ENCODE measurements around the gene ENPP7. TPM values are rescaled to one million over a fixed set of nuclear protein-coding genes. Genes with fewer than 3 reads are reported as not detected.
"Not testable (repeated sequence)": the region's sequence is repeated elsewhere in the genome, so short reads cannot be mapped to it uniquely, and the experiment has no call there.

ENPP7 gene
- total RNA-seq, 4 donors from 2014 or later = not detected

DNA sequence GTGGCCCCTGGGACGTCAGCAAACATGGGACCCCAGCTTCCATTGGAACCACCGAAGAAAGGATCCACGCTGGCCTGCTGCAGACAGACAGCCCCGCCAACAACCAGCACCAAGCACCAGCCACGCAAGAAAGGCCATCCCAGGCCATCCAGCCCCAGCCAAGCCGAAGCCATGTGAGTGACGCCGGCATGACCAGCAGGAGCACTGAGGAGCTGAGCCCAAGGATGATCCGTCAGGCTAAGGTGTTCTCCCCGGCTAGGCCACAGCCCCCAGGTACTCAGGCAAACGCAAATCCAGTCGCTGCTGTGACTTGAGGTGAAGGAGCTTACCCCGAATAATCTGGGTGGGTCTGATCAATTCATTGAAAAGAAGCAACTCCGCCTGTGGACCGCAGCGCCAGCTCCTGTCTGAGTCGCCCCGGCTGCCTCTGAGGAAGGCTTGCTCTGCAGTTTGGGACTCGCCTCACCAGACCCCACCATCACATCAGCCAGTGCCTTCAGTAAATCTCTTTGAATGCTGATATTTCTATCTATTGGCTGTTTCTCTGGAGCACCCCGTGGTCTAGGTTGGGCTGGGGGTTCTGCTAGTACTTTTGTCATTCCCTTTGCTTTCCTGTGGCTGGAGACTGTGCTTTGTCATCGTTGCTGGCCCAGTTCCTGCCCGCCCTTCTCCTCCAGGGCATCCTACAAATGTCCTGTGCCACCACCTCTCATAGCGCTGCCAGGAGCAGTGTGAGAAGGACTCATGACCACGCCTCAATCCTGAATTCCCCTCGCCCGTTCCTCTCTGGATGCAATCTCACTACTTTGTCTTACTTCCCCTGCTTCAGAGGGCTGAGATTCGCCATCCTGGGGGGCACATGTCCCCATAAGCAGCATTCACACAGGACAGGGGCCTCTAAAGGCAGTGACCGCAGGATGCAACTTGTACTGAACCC, 39.1 kb downstream of the ENPP7 start:
- no peak for DNase-seq
- Histone ChIP-seq H3K36me3 (no peaks in the 10 kb centered on the region), H3K4me1 (no peaks in the 10 kb centered on the region), H3K9me3 (no peaks in the 10 kb centered on the region), H3K27me3 (no peaks in the 10 kb centered on the region), H3K4me3 (replicated peaks in 1 of 3) (no peak overlapping the region), H3K27ac (no peak overlapping the region)
- intact Hi-C loops (cut with DNase I) = no loop called here
- TF ChIP-seq POLR2A (IDR thresholded peaks at IDR 0.05) = no peak
- TF ChIP-seq, protein P1, sequence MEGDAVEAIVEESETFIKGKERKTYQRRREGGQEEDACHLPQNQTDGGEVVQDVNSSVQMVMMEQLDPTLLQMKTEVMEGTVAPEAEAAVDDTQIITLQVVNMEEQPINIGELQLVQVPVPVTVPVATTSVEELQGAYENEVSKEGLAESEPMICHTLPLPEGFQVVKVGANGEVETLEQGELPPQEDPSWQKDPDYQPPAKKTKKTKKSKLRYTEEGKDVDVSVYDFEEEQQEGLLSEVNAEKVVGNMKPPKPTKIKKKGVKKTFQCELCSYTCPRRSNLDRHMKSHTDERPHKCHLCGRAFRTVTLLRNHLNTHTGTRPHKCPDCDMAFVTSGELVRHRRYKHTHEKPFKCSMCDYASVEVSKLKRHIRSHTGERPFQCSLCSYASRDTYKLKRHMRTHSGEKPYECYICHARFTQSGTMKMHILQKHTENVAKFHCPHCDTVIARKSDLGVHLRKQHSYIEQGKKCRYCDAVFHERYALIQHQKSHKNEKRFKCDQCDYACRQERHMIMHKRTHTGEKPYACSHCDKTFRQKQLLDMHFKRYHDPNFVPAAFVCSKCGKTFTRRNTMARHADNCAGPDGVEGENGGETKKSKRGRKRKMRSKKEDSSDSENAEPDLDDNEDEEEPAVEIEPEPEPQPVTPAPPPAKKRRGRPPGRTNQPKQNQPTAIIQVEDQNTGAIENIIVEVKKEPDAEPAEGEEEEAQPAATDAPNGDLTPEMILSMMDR (IDR thresholded peaks at IDR 0.05) = no peak
- 91 to 92% methylated on average over 17 to 21 of the region's 28 CpGs for WGBS, 2 donors

DNA sequence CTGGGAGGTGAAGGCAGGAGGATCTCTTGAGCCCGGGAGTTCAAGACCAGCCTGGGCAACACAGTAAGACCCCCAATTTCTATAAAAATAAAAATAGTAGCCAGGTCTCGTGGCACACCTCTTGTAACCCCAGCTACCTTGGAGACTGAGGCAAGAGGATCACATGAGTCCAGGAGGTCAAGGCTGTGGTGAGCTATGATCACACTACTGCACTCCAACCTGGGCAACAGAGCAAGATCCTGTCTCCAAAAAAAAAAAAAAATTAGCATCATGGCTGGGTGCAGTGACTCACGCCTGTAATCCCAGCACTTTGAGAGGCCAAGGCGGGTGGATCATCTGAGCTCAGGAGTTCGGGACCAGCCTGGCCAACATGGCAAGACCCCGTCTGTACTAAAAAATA, 40.5 kb downstream of the ENPP7 start:
- DNase-seq = no peak
- intact Hi-C loops (cut with DNase I) = no loop called here
- Histone ChIP-seq H3K4me3 (replicated peaks in 1 of 3) (no peak overlapping the region), H3K4me1 (no peaks in the 10 kb centered on the region), H3K36me3 (no peaks in the 10 kb centered on the region), H3K27ac (no peak overlapping the region), H3K9me3 (no peaks in the 10 kb centered on the region), H3K27me3 (no peaks in the 10 kb centered on the region)
- TF ChIP-seq, protein P1 (IDR thresholded peaks at IDR 0.05) = no peak
- no peak for TF ChIP-seq POLR2A (IDR thresholded peaks at IDR 0.05)
- WGBS, 2 donors = 91 to 96% methylated on average over 6 of the region's 6 CpGs

DNA sequence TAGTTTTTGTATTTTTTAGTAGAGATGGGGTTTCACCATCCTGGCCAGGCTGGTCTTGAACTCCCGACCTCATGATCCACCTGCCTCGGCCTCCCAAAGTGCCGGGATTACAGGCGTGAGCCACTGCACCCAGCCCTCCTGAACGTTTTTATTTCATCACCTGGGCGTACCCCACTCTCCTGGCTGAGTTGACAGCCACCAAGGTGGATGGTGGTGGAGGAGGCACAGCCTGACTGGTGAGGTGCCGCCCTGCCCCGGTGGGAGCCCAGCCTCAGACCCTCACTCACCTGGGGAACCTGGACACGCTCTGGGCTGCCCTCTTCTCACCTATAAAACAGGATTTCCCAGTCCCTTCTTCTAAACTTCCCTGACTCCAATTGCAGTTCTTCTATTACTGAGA, 42.0 kb downstream of the ENPP7 start:
- H3K27me3 ChIP-seq; H3K9me3 ChIP-seq; intact Hi-C loops (cut with DNase I); H3K36me3 ChIP-seq; DNase-seq; H3K27ac ChIP-seq; H3K4me3 ChIP-seq (replicated peaks in 1 of 3): not testable (repeated sequence)
- WGBS, 2 donors = 77 to 83% methylated on average over 9 of the region's 9 CpGs
- peaks cover 7 to 11% of the 10 kb centered on the region in 2 donors for H3K4me1 ChIP-seq

DNA sequence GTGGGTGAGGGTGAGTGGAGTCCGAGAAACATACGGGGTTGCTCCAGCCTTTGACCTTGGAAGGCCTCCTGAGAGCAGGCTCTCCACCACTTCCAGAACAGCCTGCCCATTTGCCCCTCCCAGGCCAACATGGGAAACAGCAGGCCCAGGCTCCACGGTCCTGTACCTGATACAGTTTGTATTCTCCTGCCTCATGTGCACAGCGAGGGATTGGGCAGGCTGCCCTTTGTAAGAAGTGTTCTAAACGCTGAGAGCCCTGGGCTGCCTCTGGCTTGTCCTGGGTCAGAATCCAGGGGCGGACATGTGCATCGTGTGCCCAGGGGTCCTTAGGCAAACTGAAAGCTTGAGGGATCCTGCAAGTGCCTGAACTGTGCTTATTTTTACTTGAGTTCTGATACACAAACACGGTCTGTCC, 43.8 kb downstream of the ENPP7 start:
- Histone ChIP-seq H3K36me3 (no peaks in the 10 kb centered on the region), H3K27ac (no peak overlapping the region), H3K9me3 (no peaks in the 10 kb centered on the region), H3K27me3 (no peaks in the 10 kb centered on the region), H3K4me1 (peaks cover 7 to 18% of the 10 kb centered on the region in 2 donors), H3K4me3 (replicated peaks in 1 of 3) (no peak overlapping the region)
- TF ChIP-seq POLR2A (IDR thresholded peaks at IDR 0.05) = no peak
- TF ChIP-seq, protein P1 (IDR thresholded peaks at IDR 0.05) = no peak
- intact Hi-C loops (cut with DNase I) = no loop called here
- DNase-seq = no peak
- 78 to 81% methylated on average over 6 to 8 of the region's 8 CpGs for WGBS, 2 donors

DNA sequence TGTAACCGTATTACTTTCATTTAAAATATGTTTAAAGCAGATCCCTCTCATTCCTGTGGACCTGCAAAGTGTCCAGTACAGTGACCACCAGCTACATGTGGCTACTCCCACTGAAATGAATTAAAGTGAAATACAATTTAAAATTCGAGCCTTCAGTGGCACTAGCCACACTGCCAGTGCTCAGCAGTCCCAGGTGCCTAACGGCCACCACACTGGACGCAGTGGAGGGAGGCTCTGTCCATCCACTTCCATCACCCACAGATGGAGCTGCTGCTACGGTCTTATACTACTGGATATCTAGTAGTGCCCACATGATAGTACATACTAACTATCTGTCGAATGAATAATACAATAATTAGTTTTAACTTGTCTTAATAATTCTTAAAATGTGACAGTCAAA, 44.9 kb downstream of the ENPP7 start:
- intact Hi-C loops (cut with DNase I) = no loop called here
- Histone ChIP-seq H3K4me1 (peaks cover 7 to 18% of the 10 kb centered on the region in 2 donors), H3K4me3 (replicated peaks in 1 of 3) (no peak overlapping the region), H3K36me3 (no peaks in the 10 kb centered on the region), H3K9me3 (no peaks in the 10 kb centered on the region), H3K27me3 (no peaks in the 10 kb centered on the region), H3K27ac (no peak overlapping the region)
- TF ChIP-seq, protein P1 (IDR thresholded peaks at IDR 0.05) = no peak
- TF ChIP-seq POLR2A (IDR thresholded peaks at IDR 0.05) = no peak
- no peak for DNase-seq
- WGBS, 2 donors = 89 to 91% methylated on average over 6 of the region's 6 CpGs
